ENCODE results near the gene UPK1B.
"Not testable (repeated sequence)": the region's sequence is repeated elsewhere in the genome, so short reads cannot be mapped to it uniquely, and the experiment has no call there.

Gene UPK1B

DNA sequence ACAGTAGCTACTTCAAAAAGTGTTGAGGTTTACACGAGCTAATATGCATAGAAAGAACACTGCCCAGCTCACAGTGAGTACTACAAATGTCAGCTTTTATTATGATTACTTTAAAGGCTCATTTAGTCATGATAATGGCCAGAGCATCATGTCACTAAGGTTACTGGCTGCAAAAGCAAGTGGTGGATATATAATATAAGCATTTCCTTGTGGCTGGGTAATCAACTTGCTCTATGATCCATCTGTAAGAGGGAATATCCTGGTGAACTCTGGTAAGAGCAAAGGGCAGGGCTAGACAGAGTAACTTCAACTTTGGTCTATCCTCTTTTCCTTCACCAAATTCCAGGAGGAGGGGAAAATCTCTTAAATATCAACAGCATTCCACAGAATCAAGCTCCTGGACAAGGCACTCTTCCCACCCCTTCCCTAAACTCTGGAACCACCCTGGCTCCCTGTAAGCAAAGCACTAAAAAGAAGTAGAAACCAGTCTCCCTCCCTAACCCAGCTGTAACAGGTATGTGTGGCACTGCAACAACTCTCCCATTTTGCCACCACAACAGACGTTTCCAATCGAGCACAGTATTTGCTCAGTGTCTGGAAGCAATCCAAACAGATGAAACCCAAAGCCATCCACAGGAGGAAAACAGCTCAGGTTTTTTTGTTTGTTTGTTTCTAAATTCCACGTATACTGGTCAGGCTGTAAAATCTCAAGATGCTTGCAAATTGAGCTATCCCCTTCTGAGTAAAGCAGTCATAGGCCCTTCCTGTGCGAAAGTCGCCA, 53.9 kb downstream of the UPK1B start:
- DNase-seq = no peak

DNA sequence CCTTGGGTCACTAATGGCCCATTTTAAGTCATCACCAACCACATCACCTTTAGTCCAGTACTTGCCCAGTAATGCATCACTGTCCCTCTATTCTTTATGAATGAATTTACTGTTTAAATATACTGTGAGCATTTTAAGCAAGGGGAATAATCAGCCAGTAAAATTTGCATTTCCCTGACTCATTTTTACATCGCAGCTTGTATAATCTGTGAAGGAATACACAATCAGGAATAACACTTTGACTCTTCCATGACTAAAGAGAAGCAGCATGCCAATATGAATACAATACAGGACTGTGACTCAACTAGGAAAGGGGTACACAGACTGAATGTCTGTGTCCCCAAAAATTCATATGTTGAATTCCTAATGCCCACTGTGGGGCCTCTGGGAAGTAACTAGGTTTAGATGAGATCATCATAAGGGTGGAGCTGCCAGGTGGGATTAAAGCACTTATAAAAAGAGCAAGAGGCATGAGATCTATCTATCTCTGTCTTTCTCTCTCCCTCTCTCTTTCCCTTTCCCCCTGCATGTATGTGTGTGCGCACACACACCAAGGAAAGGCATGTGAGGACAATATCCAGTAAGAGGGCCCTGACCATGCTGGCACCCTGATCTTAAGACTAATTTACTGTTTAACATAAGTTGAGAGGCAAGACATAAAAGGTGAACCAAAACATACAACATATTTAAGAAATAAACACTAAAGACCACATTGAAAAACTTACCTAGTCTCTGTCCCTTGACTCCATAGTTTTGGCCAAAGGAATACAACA, 55.2 kb downstream of the UPK1B start:
- DNase-seq = no peak

DNA sequence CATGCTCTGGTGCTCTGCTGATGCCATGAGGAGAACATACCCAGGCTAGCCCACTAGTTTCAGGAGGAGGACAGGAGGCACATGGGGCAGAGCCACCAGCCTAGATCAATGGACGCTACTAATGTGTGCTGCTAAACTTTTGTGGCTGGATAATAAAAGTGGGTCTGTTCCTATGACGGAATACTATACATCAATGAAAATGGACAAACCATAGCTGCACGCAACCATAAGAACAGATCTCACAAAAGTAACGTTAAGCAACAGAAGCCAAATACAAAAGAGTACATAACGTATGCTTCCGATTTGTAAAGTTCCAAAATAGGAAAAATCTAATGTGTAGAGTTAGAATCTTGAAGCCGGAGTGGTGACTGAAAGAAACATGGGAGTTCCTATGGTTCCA, 55.8 kb downstream of the UPK1B start:
- no peak for DNase-seq

DNA sequence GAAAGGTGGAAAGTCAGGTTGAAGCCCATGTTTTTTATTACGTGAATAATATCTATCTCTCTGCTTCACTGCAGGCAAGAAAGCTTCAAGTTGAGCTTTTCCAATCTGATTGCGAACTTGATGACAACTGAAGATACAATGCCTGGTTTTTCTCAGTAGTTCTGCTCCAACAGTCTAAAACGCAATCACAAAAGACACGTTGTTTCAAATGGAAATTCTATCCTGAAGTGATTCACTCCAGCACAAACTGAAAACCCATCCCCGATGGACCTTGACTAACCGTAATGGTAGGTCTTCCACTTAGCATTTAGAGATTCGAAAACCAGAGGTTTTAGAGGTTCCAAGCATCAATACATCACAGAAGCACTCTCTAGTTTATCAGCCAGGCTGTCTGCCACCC, 56.7 kb downstream of the UPK1B start:
- DNase-seq = no peak

DNA sequence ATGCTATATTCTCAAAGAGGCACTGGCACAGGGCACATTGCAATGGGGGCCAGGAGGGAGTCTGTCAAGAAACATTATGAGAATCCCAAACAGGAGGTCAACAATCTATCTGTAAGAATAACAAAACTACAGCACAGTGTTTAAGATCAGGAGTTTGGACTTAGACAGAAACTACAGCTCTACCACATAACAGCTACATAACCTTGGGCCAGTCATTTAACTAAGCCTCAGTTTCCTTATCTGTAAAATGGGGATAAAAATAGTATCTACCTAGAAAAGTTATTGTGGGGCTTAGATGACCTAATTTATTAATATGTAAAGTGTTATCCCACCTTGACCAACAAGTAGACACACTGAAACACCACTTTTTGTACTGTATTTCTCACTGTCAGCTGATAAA, 57.3 kb downstream of the UPK1B start:
- DNase-seq = no peak

DNA sequence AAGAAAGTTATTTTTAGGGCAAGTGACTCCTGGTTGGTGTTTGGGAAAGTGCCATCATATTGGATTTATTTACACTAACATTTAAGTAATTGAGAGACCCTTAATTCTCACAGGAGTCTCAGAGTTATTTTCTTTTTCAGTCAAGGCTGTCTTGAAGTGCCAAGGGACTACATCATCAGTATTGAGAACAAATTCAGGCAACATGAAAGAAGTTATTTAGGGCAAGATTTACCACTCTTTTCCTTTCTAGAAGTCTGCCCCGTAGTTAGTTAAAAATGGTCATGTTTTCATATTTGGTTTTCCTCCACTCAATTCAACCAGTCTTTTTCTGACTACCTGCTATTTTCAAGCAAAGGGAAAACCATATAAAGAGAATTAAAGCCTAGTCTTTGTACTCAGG, 61.2 kb downstream of the UPK1B start:
- no peak for DNase-seq

DNA sequence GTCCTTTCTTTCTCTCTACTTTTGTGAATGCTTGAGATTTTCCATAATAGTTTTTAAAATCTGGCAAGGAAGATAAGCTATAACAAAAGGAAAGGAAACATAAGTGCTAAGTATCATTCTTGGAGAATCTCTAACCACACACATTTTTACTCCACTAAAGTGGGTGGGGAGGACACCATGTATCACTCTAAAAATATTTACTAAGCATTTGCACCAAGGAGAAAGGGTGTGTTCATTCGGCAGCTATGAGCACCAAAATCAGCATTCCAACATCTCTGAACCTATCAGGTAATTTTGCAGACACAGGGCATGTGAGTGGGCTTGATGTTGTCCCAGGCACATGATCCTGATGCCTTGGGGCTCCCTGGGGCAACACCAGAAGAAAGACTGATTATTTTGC, 61.8 kb downstream of the UPK1B start:
- DNase-seq = no peak

DNA sequence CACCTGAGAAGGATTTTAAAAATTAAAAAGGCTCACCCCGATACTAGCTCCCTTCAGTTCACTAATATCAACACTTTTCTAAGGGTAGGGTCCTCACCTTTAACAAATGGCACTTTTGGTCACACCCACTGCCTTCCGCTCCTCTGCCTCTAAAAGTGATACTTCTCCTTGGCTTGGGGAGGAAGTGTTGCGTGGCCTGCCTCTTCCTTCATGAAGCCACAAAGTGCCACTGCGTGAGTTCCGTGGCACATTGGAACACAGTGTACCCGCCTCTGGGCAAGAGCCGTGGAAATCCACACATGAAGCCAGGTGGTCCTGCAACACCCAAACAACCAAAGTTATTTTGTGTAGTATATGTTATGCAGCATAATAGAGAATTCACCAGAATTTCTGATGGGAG, 63.4 kb downstream of the UPK1B start:
- DNase-seq = no peak

DNA sequence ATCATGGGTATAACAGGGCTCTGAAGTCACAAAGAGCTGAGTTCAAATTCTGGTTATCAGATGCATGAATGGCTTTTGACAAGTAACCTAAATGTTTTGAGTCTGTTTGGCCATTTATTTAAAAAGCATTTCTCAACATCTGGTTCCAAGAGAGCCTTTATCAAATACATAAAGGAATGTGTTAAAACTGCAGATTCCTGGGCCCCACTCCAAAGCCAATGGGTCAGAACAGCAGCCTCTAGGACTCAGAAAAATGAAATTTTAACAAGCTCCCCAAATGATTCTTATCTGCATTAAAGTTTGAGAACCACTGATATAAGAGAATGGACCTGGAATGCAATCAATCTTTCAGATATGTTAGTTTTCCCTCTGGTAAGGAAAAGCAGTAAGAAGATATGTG, 63.9 kb downstream of the UPK1B start:
- no peak for DNase-seq

DNA sequence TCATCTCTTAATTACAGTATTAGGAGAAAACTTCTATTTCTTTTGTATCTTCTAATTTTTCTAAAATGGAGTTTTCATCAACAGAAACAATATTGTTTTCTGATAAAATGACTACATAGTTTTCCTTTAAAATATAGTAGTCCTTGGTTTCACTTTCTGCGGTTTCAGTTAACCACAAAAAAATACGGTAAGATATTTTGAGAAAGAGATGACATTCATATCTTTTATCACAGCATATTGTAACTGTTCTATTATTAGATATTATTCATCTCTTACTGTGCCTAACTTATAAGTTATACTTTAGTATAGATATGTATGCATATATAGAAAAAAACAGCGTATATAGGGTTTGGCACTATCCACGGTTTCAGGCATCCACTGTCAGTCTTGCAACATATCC, 65.0 kb downstream of the UPK1B start:
- no peak for DNase-seq

DNA sequence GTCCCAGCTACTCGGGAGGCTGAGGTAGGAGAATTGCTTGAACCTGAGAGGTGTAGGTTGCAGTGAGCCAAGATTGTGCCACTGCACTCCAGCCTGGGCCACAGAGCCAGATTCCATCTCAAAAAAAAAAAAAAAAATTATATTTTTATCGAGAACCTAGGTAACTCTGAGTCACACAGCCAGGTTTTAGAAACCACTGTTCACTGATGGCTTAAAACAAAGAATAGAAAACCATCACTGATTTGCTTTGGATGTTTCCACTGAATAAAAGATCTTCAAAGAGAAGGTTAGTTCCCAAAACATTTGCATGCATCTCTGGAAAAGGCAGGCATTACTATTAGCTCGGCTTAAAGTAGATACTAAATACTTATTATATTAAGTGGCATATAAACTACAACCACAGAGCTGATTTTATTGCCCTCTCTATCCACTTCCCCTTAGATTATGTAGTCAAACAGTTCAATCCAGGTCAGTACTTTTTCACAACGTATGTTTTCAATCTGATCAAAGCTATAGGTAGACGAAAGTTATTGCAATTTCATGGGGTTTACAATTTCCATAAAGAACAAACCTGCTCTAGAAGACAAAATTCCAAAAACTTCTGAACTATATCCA, 65.9 kb downstream of the UPK1B start:
- DNase-seq = no peak

DNA sequence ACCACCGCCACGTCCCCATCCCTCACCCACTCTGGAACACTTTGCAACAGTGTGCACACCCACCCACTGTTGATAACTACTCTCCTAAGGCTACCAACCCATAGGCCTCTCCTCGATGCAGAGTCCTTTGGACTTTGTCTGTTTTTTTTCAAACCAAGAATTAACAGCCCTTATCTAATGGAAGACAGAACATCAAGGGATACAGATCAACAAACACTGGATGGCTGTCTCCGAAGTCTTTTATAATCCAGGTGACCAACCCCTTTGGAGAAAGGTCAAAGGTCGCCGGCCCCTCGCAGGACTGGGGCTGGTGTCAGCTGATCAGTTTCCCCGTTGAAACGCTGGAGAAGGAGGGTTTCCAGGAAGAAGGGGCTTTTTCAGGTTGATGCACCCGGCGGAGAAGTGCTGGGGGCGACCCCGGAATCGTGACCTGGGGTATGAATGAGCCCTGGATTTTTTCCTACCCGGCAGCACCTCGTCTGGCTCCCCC, 66.7 kb downstream of the UPK1B start:
- peak; percentile 23 for DNase-seq

DNA sequence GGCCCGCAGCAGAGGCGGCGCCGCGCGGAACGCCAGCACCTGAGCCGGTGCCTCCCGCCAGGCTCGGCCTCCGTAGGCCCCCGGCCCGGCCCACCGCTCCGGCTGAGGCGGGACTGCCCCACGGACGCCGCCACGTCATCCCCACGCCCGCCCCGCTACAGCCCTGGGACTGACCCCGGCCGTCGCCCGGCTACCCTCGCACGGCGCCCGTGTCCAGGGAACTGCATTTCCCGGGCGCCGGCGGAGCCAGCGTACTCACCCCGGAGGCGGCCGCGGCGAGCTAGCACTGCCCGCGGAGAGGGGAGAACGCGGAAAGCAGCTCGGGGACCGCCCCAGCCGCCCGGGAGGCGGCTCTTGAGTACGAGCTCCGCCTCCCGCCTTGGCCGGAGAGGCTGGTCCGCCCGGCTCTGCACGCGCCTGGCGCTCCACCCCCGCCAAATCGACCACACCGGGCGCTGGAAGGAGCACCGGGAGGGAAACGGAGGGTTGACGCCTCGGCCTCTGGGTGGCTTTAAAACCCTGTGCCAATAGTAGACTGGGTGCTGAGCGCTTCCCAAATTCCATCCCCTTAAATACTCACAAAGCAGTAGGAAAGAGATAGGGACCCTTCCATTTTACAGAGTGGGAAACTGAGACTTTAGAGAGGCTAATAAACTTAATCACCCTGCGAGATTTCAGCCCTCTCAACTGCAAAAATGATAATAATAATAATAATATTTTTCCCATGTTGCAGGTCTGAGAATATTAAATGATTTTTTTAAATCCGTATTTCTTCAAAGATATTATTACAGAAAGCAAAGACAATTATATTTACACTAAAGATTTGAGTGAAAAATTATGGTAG, 67.4 kb downstream of the UPK1B start, which contains the start of gene B4GALT4:
TSS of gene B4GALT4 (minus strand) at position 288 of the 844 bp plus-strand sequence. CDS start 10,779 bp downstream, outside the sequence.
- peak; percentile 92 for DNase-seq

DNA sequence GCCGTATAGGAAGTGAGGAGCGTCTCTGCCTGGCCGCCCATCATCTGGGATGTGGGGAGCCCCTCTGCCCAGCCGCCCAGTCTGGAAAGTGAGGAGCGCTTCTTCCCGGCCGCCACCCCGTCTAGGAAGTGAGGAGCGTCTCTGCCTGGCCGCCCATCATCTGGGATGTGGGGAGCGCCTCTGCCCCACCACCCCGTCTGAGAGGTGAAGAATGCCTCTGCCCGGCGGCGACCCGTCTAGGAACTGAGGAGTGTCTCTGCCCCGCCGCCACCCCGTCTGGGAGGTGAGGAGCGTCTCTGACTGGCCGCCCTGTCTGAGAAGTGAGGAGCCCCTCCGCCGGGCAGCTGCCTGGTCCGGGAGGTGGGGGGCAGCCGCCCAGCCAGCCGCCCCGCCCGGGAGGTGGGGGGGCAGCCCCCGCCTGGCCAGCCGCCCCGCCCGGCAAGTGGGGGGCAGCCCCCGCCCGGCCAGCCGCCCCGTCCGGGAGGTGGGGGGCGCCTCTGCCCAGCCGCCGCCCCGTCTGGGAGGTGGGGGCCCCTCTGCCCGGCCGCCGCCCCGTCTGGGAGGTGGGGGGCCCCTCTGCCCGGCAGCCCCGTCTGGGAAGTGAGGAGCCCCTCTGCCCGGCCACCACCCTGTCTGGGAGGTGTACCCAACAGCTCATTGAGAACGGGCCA, 69.1 kb downstream of the UPK1B start:
- DNase-seq = not testable (repeated sequence)

DNA sequence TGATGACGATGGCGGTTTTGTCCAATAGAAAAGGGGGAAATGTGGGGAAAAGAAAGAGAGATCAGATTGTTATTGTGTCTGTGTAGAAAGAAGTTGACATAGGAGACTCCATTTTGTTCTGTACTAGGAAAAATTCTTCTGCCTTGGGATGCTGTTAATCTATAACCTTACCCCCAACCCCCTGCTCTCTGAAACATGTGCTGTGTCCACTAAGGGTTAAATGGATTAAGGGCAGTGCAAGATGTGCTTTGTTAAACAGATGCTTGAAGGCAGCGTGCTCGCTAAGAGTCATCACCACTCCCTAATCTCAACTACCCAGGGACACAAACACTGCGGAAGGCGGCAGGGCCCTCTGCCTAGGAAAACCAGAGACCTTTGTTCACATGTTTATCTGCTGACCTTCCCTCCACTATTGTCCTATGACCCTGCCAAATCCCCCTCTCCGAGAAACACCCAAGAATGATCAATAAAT, 69.7 kb downstream of the UPK1B start:
- not testable (repeated sequence) for DNase-seq

DNA sequence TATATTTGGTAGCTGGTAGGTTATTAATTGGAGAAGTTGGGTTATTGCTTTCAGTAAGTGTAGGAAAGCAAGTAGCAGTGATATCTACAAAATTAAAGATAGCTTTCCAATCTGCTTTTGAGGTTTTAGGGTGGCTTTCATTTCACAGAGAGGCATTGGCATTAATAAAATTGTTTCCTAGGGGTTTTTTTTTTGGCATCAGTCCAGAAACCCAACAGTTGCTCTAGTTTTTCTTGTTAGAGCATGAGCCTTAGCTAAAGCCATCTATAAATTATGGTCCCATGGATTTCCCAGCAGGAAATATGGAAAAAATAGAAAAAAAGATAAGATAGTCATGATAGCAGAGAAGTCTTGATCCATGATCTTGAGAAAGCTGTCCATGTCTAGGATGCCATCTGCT, 70.3 kb downstream of the UPK1B start:
- no peak for DNase-seq

DNA sequence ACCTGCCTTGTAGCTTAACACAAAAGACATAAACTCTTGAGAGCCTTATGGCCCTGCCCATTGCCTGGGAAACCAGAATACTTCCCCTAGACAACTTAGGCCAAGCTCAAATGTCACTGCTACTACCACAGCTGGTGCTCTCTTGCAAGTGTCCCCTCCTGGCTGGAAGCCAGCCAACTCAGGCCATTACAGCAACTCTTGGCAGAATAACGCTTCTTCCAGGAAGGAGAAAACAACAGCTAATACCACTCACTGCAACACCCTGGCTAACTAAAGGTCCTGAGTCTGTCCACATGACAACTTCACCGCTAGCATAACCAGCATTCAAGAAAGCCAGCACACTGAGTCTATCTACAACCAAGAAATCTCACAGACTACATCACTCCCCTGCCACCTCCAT, 72.4 kb downstream of the UPK1B start:
- peak; percentile 54 for DNase-seq
